Renal cortical epithelial cell (primary cell): Measurements from ENCODE around the gene RPL22. TPM values are rescaled to one million over a fixed set of nuclear protein-coding genes. Genes with fewer than 3 reads are reported as not detected.

Experiments
- DNase-seq: peaks from one replicate; pipeline ENCODE4 v3.0.0-alpha.2; 2011; ENCODE audit warnings: low read depth
- total RNA-seq: library from RNA; depleted of rRNA; stranded (reverse); fragments of >200 nt; gene quantifications from 2 replicates; pipeline ENCODE4 v1.2.3, GENCODE V29; 2014

The RPL22 gene
- total RNA-seq, 1 donor from 2014 or later: 174 TPM

- no peak for DNase-seq
Measured at GRCh38 chr1:6154525-6155319, 44.7 kb downstream of the RPL22 start.

- no peak for DNase-seq
Measured at GRCh38 chr1:6152882-6153281, 46.5 kb downstream of the RPL22 start.

GRCh38 chr1:6152181-6152580, 47.2 kb downstream of the RPL22 start:
- DNase-seq: no peak

DNA sequence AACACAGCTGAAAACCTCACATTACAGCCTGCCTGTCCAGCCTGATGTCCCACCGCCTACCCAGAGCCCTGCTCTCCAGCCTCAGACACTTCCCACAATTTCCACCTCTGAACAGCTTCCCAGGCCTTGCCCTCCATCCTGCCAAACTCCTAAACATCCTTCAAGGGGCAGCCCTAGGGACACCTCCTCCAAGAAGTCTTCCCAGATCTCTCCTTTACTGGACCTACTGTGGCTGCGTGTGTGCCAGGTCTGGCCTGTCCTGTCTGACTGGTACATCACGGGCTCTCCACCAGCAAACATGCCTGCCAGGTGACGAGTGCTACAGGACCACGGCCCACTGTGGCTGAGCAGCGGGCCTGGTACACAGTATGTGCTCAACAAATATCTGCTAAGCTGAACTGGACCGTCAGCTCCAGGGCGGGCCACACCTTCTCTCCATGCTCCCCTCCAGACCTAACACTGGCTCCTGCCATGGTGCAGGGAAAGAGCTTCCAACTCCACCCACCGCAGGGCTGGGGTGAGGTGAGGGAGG, 48.0 kb downstream of the RPL22 start:
- DNase-seq: no peak

DNA sequence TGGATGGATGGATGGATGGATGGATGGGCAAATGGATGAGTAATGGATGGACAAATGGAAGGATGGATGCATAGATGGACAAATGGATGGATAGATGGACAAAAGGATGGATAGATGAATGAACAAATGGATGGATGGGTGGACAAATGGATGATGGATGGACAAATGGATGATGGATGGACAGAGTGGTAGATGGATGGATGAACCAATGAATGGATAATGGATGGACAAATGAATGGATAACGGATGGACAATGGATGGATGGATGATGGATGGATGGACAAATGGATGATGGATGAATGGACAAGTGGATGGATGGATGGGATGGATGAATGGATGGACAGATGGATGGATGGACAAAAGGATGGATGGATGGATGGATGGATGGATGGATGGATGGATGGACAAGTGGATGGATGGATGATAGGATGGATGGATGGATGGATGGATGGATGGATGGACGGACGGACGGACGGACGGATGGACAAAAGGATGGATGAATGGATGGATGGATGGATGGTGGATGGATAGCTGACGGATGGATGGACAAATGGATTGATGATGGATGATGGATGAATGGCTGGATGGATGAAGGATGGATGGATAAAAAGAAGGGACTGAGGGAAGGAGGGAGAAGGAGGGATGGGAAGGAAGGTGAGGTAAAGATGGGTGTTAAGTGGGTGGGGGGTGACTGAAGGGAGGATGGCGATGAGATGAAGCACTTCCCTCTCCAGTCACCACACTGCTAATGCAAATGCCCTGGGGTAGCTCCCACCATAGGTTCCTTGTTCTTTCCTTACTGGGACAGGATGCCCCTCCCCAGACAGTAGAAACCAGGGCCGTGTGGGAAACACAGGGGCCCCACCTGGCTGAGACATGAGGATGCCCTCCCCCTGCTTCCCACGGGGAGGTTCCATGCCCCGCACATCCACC, 49.1 kb downstream of the RPL22 start:
- DNase-seq: no peak

DNA sequence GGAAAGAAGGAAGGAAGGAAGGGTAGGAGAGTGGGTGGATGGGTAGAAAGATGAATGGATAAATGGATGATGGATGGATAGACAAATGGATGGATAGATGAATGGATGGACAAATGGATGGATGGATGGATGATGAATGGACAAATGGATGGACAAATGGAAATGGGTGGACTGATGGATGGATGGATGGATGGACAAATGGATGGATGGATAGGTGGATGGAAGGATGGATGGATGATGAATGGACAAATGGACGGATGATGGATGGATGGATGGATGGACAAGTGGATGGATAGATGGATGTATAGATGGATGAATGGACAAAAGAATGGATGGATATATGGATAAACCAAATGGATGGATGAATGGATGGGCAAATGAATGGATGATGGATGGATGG, 49.8 kb downstream of the RPL22 start:
- no peak for DNase-seq

DNA sequence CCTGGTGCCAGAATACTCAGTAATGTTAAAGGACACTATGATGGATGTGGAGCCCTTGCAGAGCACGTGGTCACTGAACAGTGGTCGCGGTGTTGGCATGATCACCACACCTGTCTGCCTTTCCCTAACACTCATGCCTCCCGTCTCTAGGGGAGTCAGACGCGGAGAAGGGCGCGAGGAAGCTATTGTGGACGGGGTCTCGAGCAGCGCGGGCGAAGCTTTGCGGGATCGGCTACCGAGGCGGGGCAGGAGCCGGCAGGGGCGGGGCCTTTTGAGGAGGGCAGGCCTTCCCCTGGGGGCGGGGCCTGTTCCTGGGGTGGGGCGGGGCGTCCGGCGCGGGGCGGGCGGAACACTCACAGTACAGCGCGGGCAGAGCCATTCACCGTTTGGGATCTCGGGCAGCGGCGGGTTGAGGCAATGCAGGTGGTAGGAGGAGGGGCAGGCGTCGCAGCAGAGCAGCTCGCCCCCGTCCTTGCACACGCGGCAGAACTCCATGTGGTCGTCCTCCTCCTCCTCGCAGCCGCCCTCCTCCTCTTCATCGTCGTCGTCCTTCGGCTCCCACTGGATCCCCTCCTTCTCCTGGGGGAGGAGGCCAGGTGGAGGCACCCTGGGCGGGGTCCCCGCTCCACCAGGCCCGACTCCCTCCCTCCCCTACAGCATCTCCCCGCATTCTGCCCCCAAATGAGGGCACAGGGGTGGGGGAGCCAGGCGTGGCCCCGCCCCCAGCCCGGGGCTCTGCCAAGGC, 50.7 kb downstream of the RPL22 start:
- no peak for DNase-seq

DNA sequence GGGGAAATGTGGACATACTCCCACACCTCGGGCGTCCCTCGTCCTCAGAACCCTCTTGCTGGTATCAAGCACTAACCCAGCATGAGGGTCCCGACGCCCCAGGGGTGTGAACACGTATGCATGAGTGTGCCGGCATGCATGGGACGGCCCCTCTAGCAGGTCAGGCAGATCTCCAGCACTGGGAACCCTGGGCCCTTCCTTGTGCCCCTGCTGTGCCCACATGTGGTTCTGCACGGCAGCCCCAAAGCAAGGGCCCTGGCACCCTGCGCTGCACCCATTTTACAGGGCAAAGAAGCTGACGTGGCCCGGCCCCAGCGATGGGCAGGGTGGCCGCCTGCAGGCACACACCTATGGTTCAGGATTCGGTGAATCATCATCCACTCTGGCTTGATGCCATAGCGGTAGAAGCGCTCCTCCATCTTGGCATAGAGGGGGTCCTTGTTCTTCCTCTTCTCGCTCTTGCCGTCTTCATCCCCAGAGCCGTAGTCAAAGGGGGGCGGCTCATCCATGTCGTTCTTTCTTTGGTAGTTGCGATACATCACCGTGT, 53.5 kb downstream of the RPL22 start:
- DNase-seq: no peak

DNA sequence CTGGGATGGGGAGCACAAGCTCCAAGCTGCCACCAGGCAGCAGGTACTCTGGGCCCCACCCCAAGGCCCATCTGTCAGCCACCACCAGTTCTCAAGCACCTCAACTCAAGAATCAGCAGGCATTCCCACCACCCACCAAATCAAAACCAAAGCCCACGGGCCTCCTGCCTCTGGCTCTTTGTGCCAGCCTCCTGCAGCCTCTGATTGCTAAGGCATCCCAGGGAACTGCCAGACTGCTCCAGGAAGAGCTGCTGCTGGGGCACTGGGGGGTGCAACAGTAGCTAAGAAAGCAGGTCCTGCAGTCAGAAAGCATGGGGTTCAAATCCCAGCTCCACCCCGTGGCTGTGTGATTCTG, 54.0 kb downstream of the RPL22 start:
- DNase-seq: no peak

DNA sequence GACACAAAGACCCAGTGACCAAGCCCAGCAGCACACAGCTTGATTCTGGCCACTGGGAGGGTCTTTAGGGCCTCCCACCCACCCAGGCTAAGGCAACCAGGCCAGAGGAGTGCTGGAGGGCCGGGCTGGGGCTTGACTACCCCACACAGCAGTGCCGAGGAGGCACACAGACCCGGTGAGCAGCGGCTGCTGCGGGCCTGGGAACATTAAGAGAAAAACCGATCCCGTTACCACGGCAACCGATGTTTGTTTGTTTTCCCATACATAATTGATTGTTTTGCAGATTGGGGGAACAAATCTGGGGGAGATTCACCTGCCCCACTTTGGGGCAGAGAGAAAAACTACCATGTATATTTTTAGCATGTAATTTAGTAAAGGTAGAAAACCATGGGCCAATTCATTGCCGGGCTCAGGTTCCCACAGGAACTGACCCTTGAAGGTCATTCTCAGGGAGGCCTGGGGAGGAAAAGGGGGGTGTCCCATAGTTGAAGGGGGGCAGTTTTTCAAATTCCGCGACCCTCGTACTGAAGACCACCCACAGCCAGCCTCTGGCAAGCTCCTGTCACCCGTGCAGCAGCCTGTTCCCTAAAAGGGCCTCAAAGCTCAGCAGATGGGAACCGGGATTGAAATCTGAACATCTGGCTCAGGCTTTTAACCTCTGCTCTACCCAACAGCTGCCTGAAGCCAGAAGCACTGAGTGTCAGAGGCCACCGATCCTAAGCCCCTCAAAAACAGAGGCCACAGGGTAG, 54.6 kb downstream of the RPL22 start:
- DNase-seq: no peak

DNA sequence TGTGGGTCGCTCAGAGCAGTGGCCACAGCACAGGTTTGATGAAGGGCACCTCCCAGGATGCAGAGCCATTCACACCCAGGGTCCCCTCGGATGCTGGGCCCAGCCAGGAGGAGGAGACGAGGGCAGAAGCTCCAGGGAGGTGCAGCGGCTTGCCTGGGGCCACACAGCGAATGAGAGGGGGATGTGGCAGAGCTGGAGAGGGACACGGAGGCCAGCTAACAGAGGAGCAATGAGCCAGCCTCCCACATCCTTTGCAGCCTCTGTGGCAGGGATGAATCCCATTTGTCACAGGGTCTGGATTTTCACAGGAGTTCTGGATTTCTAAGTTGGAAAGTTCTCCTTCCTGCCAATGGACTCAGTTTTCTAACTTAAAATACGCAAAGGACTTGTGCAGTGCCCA, 55.2 kb downstream of the RPL22 start:
- no peak for DNase-seq

GRCh38 chr1:6143395-6143794, 56.0 kb downstream of the RPL22 start:
- peak; percentile 7 for DNase-seq

GRCh38 chr1:6142734-6143133, 56.7 kb downstream of the RPL22 start:
- no peak for DNase-seq

GRCh38 chr1:6142036-6142621, 57.3 kb downstream of the RPL22 start:
- no peak for DNase-seq

DNA sequence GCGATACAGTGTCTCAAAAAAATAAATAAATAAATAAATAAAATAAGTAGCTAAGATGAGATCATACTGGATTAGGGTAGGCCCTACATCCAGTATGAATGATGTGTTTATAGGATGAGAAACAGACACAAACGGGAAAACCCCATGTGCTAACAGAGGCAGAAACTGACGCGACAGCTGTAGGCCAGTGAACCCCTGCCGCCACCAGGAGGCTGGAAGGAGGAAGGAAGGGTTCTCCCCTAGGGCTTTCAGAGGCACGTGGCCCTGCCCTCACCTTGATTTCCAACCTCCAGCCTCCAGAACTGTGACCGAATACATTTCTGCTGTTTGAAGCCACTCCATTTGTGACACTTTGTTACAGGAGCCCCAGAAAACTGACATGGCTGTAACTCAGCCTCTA, 57.8 kb downstream of the RPL22 start:
- DNase-seq: no peak

DNA sequence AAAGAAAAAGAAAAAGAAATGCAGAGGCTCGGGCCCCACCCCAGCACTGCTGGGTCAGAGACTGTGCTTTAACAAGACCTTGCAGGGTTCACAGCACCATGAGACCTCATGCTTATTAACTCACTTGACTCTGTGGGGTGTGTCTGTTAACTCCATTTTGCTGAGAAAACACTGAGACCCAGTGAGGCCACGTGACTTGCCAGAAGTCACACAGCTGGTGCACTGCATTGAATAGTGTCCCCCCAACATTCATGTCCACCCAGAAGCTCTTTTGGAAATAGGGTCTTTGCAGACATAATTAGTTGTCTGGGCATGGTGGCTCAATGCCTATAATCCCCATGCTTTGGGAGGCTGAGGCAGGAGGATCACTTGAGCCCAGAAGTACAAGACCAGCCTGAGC, 59.0 kb downstream of the RPL22 start:
- no peak for DNase-seq

DNA sequence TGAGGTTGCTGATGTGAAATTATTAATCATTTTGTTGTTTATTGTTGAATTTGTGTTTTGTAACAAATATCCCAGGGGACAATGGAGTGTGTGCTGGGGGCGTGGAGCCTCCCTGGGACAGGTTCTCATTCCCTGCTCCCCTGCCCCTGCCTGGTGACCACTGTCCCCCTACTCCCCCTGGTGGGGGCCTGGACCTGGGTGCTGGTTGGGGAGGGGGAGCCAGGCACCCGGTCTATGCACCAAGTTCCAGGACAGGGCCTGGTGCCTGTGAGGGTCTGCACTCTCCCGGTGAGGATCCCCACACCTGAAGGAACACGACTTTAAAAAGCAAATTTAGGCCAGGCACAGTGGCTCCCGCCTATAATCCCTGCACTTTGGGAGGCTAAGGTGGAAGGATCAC, 61.6 kb downstream of the RPL22 start:
- DNase-seq: no peak

GRCh38 chr1:6136516-6137220, 62.7 kb downstream of the RPL22 start:
- DNase-seq: no peak
